A549 (cell line): ENCODE data around the gene SMG1. TPM values are rescaled to one million over a fixed set of nuclear protein-coding genes. Genes with fewer than 3 reads are reported as not detected.
"Not testable (repeated sequence)": the region's sequence is repeated elsewhere in the genome, so short reads cannot be mapped to it uniquely, and the experiment has no call there.

Experiments
- ATAC-seq, 2 experiments: fragments of 200-7000 bp in 1 of 2; fragments of >200 bp in 1 of 2; cut with Nextera tagmentation in 1 of 2; cut with Tn5 transposase in 1 of 2; 3 replicates each; pipeline versions ENCODE4 v1.8.0 to v1.9.1; 2018 to 2020; ENCODE audit warnings: mild to moderate bottlenecking in 1 of 2, moderate library complexity in 1 of 2
- CTCF ChIA-PET: fragments of 300-600 bp; sonication (Branson Sonifier 250); formaldehyde crosslinking; extraction: SDS; loops from one replicate; lab custom pipeline; 2021; ENCODE audit warnings: antibody characterized with exemption, inconsistent platforms; lab: Yijun Ruan, JAX
- POLR2A ChIA-PET: fragments of 350-600 bp; formaldehyde crosslinking; extraction: SDS; loops from one replicate; lab custom pipeline; 2021; ENCODE audit warnings: antibody characterized with exemption, inconsistent platforms; lab: Yijun Ruan, JAX
- DNase-seq, 2 experiments: peaks; one replicate each; pipeline versions ENCODE4 v3.0.0 to v3.0.0-alpha.2; 2011 to 2016; ENCODE audit warnings: low read depth in 1 of 2, low spot score in 1 of 2
- FAIRE-seq: peaks from 2 replicates; lab custom pipeline; 2011; peaks lifted over from hg19 to GRCh38; lab: Jason Lieb, UNC
- H3K27ac ChIP-seq, 2 experiments: fragments of >200 bp; sonication (Bioruptor Twin); formaldehyde crosslinking; 3 replicates each; pipeline ENCODE4 v1.5.1; 2016 to 2017
- H3K4me1 ChIP-seq: fragments of >200 bp; sonication (Bioruptor Twin); formaldehyde crosslinking; 3 replicates; pipeline ENCODE4 v1.6.1; 2016
- H3K4me2 ChIP-seq: fragments of >200 bp; sonication (Bioruptor Twin); formaldehyde crosslinking; 3 replicates; pipeline ENCODE4 v1.6.1; 2016
- H3K4me3 ChIP-seq: fragments of >200 bp; sonication (Bioruptor Twin); formaldehyde crosslinking; 3 replicates; pipeline ENCODE4 v1.5.1; 2016
- H3K9me3 ChIP-seq: fragments of >200 bp; sonication (Bioruptor Twin); formaldehyde crosslinking; 3 replicates; pipeline ENCODE4 v1.6.1; 2016
- BCL3 ChIP-seq: fragments of >200 bp; sonication (Bioruptor Twin); formaldehyde crosslinking; IDR thresholded peaks from 3 replicates; pipeline ENCODE4 v1.6.1; 2016
- BHLHE40 ChIP-seq: IDR thresholded peaks from 2 replicates; pipeline ENCODE4 v1.6.1; 2012; ENCODE audit warnings: low read depth, low read length, inconsistent platforms
- CHD4 ChIP-seq: fragments of 200-600 bp; sonication (generic); IDR thresholded peaks from 2 replicates; pipeline ENCODE4 v1.6.1; 2016; ENCODE audit warnings: antibody characterized with exemption, mild to moderate bottlenecking, borderline replicate concordance
- E2F6 ChIP-seq: IDR thresholded peaks from 2 replicates; pipeline ENCODE4 v1.6.1; 2012; ENCODE audit warnings: low read depth, borderline replicate concordance
- FOSL2 ChIP-seq, 2 experiments: fragments of 450-650 bp in 1 of 2; fragments of >200 bp in 1 of 2; sonication (Bioruptor Twin) in 1 of 2; formaldehyde crosslinking; IDR thresholded peaks; 2 replicates each; pipeline versions ENCODE4 v1.5.0 to v1.6.1; 2016 to 2020; ENCODE audit warnings: mild to moderate bottlenecking in 1 of 2, moderate library complexity in 1 of 2
- HES2 ChIP-seq: fragments of >200 bp; sonication (Bioruptor Twin); formaldehyde crosslinking; IDR thresholded peaks from 2 replicates; pipeline ENCODE4 v1.6.1; 2016
- HOXA7 ChIP-seq: fragments of 250-450 bp; sonication (Bioruptor Pico); IDR thresholded peaks from 2 replicates; pipeline ENCODE4 v1.5.0; 2020; ENCODE audit warnings: mild to moderate bottlenecking, moderate library complexity
- JUN ChIP-seq, 2 experiments: fragments of >200 bp; sonication (Bioruptor Twin); formaldehyde crosslinking; IDR thresholded peaks; 2 replicates in 1 of 2; 3 replicates in 1 of 2; pipeline ENCODE4 v1.6.1; 2016 to 2017
- MAX ChIP-seq: IDR thresholded peaks from 2 replicates; pipeline ENCODE4 v1.6.1; 2012
- MYC ChIP-seq: IDR thresholded peaks from 2 replicates; pipeline ENCODE4 v1.6.1; 2012; ENCODE audit warnings: mild to moderate bottlenecking, inconsistent platforms, low read length, improper control_type of control experiment, borderline replicate concordance
- NFE2L2 ChIP-seq: fragments of 150-350 bp; conservative IDR thresholded peaks from 2 replicates; pipeline ENCODE4 v1.6.1; 2014; ENCODE audit warnings: low read length
- PHF8 ChIP-seq: fragments of 200-600 bp; sonication (generic); IDR thresholded peaks from 2 replicates; pipeline ENCODE4 v1.6.1; 2016; ENCODE audit warnings: low read depth, mild to moderate bottlenecking, antibody characterized with exemption, moderate library complexity, borderline replicate concordance
- POLR2A ChIP-seq: IDR thresholded peaks from 2 replicates; pipeline ENCODE4 v1.6.1; 2012; ENCODE audit warnings: mild to moderate bottlenecking, low read length
- RARB ChIP-seq: fragments of 250-450 bp; sonication (Bioruptor Pico); IDR thresholded peaks from 2 replicates; pipeline ENCODE4 v1.8.0; 2021; ENCODE audit warnings: mild to moderate bottlenecking, moderate library complexity
- REST ChIP-seq: fragments of 200-600 bp; sonication (generic); IDR thresholded peaks from 2 replicates; pipeline ENCODE4 v1.6.1; 2016; ENCODE audit warnings: antibody characterized with exemption, mild to moderate bottlenecking, moderate library complexity
- RNF2 ChIP-seq: fragments of 200-600 bp; sonication (generic); IDR thresholded peaks from 2 replicates; pipeline ENCODE4 v1.6.1; 2016; ENCODE audit warnings: low read depth, mild to moderate bottlenecking, antibody characterized with exemption, moderate library complexity, borderline replicate concordance
- USF2 ChIP-seq: fragments of 450-650 bp; IDR thresholded peaks from 2 replicates; pipeline ENCODE4 v1.6.1; 2014; ENCODE audit warnings: antibody characterized with exemption
- ZSCAN20 ChIP-seq: fragments of 250-450 bp; sonication (Bioruptor Pico); IDR thresholded peaks from 2 replicates; pipeline ENCODE4 v1.8.0; 2022; ENCODE audit warnings: mild to moderate bottlenecking, moderate library complexity
- WGBS: methylation state at CpG from one replicate; pipeline ENCODE4 v1.1.6; 2017; ENCODE audit errors: missing lambda C conversion rate; 5-methylcytosine and 5-hydroxymethylcytosine counted together
- polyA minus RNA-seq: library from RNA; depleted of rRNA, polyadenylated mRNA; stranded (reverse); fragments of >200 nt; gene quantifications from 2 replicates; pipeline ENCODE4 v1.2.3, GENCODE V29; 2011; rRNA and poly(A)+ RNA removed
- polyA plus RNA-seq, 4 experiments: library from polyadenylated mRNA; depleted of rRNA in 3 of 4; stranded (reverse); fragments of >200 nt; fragmentation: RNase III in 1 of 4; extraction: RNeasy Plus Mini Kit Qiagen cat#74134 plus additional on column Dnase treatment in 1 of 4; gene quantifications; 2 replicates in 3 of 4; 3 replicates in 1 of 4; pipeline ENCODE4 v1.2.3, GENCODE V29; 2011 to 2017

SMG1 gene
- polyA plus RNA-seq (2011; rRNA removed) (59.4 and 63.8 TPM in 2 replicates), polyA plus RNA-seq (2017; fragmentation: RNase III; extraction: RNeasy Plus Mini Kit Qiagen cat#74134 plus additional on column Dnase treatment) (14.4 to 18.3 TPM (median 15.7 TPM) in 3 replicates), polyA minus RNA-seq (144 and 180 TPM in 2 replicates)
- polyA plus RNA-seq (2012; cell fraction: cytosol; rRNA removed), result 10.1 and 11.0 TPM in 2 replicates
- polyA plus RNA-seq (2012; cell fraction: nucleus; rRNA removed), result 10.1 and 16.0 TPM in 2 replicates

GRCh38 chr16:18925986-18926865, at the start of gene SMG1:
SMG1 (minus strand) TSS chr16:18926408; CDS start chr16:18926041, 367 bp downstream.
- H3K4me1 ChIP-seq; FAIRE-seq; H3K9me3 ChIP-seq; TF ChIP-seq FOSL2 (IDR thresholded peaks at IDR 0.05): not testable (repeated sequence)
- peak; percentile 99 for TF ChIP-seq E2F6
- TF ChIP-seq PHF8, result peak; percentile 92
- peak; percentile 64 for TF ChIP-seq POLR2A
- peak; percentile 99 for TF ChIP-seq MAX
- TF ChIP-seq JUN (IDR thresholded peaks at IDR 0.05), result peak in 1 of 2 experiments; percentile 81; a peak in 3 of 5 replicates
- 0 out of 2 replicates have a peak, but pooled peaks have one; percentile 3 for TF ChIP-seq FOSL2 (CRISPR knock-in tag; IDR thresholded peaks at IDR 0.05)
- TF ChIP-seq BHLHE40, result peak; percentile 90
- TF ChIP-seq BCL3, result peak; percentile 66; the same call in 2 of the 3 replicates
- 0 out of 2 replicates have a peak, but pooled peaks have one; percentile 29 for TF ChIP-seq REST
- TF ChIP-seq USF2, result peak; percentile 87
- TF ChIP-seq MYC, result peak; percentile 77
- peak; percentile 84 to 97 for DNase-seq
- WGBS, result under 1% methylated on average over 65 of the region's 104 CpGs
- ChIA-PET POLR2A (interaction anchor here (0.6 to 1.9 kb wide), 4 partner anchors 11 to 136 kb away, joined by 3 to 4 read pairs (median 3); partner anchors contain the start of genes ARL6IP1 and RPS15A), CTCF (interaction anchor here (0.8 to 1.2 kb wide), 3 partner anchors 18 to 21 kb away, joined by 3 to 6 read pairs (median 4); no protein-coding TSS in a partner anchor)
- ATAC-seq, result peak; percentile 96
- Histone ChIP-seq H3K4me3 (peak within 1 kb of the TSS; percentile 68), H3K27ac (peak within 1 kb of the TSS; percentile 82 to 98), H3K4me2 (peak within 1 kb of the TSS; percentile 98)

- Histone ChIP-seq H3K27ac (no peak overlapping the region), H3K4me2 (no peak overlapping the region), H3K4me1 (no peaks in the 10 kb centered on the region), H3K4me3 (no peak overlapping the region), H3K9me3 (no peaks in the 10 kb centered on the region)
- FAIRE-seq (no peak), DNase-seq (no peak), ATAC-seq (peak in 1 of 2 experiments; percentile 42; a peak in 3 of 6 replicates)
- ChIA-PET CTCF (interaction anchor here (0.7 to 4.9 kb wide), 8 partner anchors 9 to 174 kb away, joined by 3 to 43 read pairs (median 4); partner anchors contain the start of genes ARL6IP1 and TMC7), POLR2A (no interaction called here)
- no peak for TF ChIP-seq ZSCAN20 (CRISPR knock-in tag)
- TF ChIP-seq CHD4, result no peak
- no peak for TF ChIP-seq HES2
- TF ChIP-seq HOXA7 (CRISPR knock-in tag), result no peak
- TF ChIP-seq NFE2L2, result no peak
- TF ChIP-seq RARB (CRISPR knock-in tag), result no peak
- TF ChIP-seq RNF2, result no peak
- no peak for TF ChIP-seq E2F6
- 37% methylated on average over 3 of the region's 3 CpGs for WGBS
These were observed 48.9 kb upstream of the SMG1 start for GRCh38 chr16:18975109-18975508.
